IPS-18c (cell line): Measurements from ENCODE around the gene PPP2R5E.

Experiments
- H3K4me3 ChIP-seq: 2 replicates; pipeline ENCODE4 v1.7.0; 2013; ENCODE audit warnings: low read depth, mild to moderate bottlenecking, low read length, moderate library complexity; ENCODE audit not compliant: insufficient read depth
- H3K9me3 ChIP-seq: one replicate; pipeline ENCODE4 v1.6.1; 2013; ENCODE audit warnings: mild to moderate bottlenecking, low read length, moderate library complexity; ENCODE audit not compliant: control insufficient read depth, insufficient read depth

The PPP2R5E gene

GRCh38 chr14:63483315-63483714 is 59.9 kb downstream of the PPP2R5E start:
- Histone ChIP-seq H3K9me3 (no peaks in the 10 kb centered on the region), H3K4me3 (no peak overlapping the region)

- Histone ChIP-seq H3K9me3 (no peaks in the 10 kb centered on the region), H3K4me3 (no peak overlapping the region)
These were observed 62.6 kb downstream of the PPP2R5E start for GRCh38 chr14:63480599-63480998.

- no peak overlapping the region for H3K4me3 ChIP-seq
These were observed 64.7 kb downstream of the PPP2R5E start for GRCh38 chr14:63478437-63478852.

GRCh38 chr14:63478010-63478409 is 65.2 kb downstream of the PPP2R5E start:
- H3K9me3 ChIP-seq = no peaks in the 10 kb centered on the region
- no peak overlapping the region for H3K4me3 ChIP-seq

More at GRCh38 chr14:63478437-63478852, 64.7 kb downstream of the PPP2R5E start:
- H3K9me3 ChIP-seq = no peaks in the 10 kb centered on the region

- H3K4me3 ChIP-seq = no peak overlapping the region
These were observed 65.6 kb downstream of the PPP2R5E start for GRCh38 chr14:63477556-63477955.

GRCh38 chr14:63475761-63476160 is 67.4 kb downstream of the PPP2R5E start:
- H3K4me3 ChIP-seq = no peak overlapping the region
- no peaks in the 10 kb centered on the region for H3K9me3 ChIP-seq

More at GRCh38 chr14:63477556-63477955, 65.6 kb downstream of the PPP2R5E start:
- no peaks in the 10 kb centered on the region for H3K9me3 ChIP-seq

GRCh38 chr14:63474844-63475243 is 68.3 kb downstream of the PPP2R5E start:
- H3K4me3 ChIP-seq = no peak overlapping the region
- H3K9me3 ChIP-seq = no peaks in the 10 kb centered on the region

GRCh38 chr14:63474111-63474510 is 69.1 kb downstream of the PPP2R5E start:
- H3K4me3 ChIP-seq = no peak overlapping the region
- H3K9me3 ChIP-seq = no peaks in the 10 kb centered on the region

- Histone ChIP-seq H3K4me3 (no peak overlapping the region), H3K9me3 (no peaks in the 10 kb centered on the region)
These were observed 70.0 kb downstream of the PPP2R5E start for GRCh38 chr14:63472986-63473788.

GRCh38 chr14:63470962-63471793 is 72.0 kb downstream of the PPP2R5E start:
- H3K4me3 ChIP-seq = no peak overlapping the region

GRCh38 chr14:63468294-63468693 is 74.9 kb downstream of the PPP2R5E start:
- no peak overlapping the region for H3K4me3 ChIP-seq
- no peaks in the 10 kb centered on the region for H3K9me3 ChIP-seq

More at GRCh38 chr14:63470962-63471793, 72.0 kb downstream of the PPP2R5E start:
- H3K9me3 ChIP-seq = no peaks in the 10 kb centered on the region

GRCh38 chr14:63467440-63468072 is 75.6 kb downstream of the PPP2R5E start:
- Histone ChIP-seq H3K4me3 (no peak overlapping the region), H3K9me3 (no peaks in the 10 kb centered on the region)

- no peaks in the 10 kb centered on the region for H3K9me3 ChIP-seq
- H3K4me3 ChIP-seq = no peak overlapping the region
These were observed 77.8 kb downstream of the PPP2R5E start for GRCh38 chr14:63465347-63465746.

- Histone ChIP-seq H3K9me3 (no peaks in the 10 kb centered on the region), H3K4me3 (no peak overlapping the region)
These were observed 82.4 kb downstream of the PPP2R5E start for GRCh38 chr14:63460680-63461369.

- Histone ChIP-seq H3K9me3 (no peaks in the 10 kb centered on the region), H3K4me3 (no peak overlapping the region)
These were observed 83.4 kb downstream of the PPP2R5E start for GRCh38 chr14:63459738-63460137.

- H3K4me3 ChIP-seq = no peak overlapping the region
- no peaks in the 10 kb centered on the region for H3K9me3 ChIP-seq
These were observed 85.7 kb downstream of the PPP2R5E start for GRCh38 chr14:63457498-63457897.
